Sigmoid colon (tissue), 7 donors: ENCODE results near the gene KCNN1. TPM values are rescaled to one million over a fixed set of nuclear protein-coding genes. Genes with fewer than 3 reads are reported as not detected.
A peak's percentile ranks its signal among the peaks of the same experiment; 100 is the strongest.
"Not testable (repeated sequence)": the region's sequence is repeated elsewhere in the genome, so short reads cannot be mapped to it uniquely, and the experiment has no call there.

Experiments used
- DNase-seq: peaks from one replicate; pipeline ENCODE4 v3.0.0-alpha.2; 2019
- H3K27ac ChIP-seq, 4 donors: fragments of 200-600 bp; sonication (generic); one replicate each; pipeline ENCODE4 v1.5.1; 2016 to 2019; ENCODE audit warnings: mild to moderate bottlenecking in 1 of 4
- H3K27me3 ChIP-seq, 3 donors: fragments of 200-600 bp; sonication (generic); one replicate each; pipeline ENCODE4 v1.5.1; 2019; ENCODE audit warnings: mild to moderate bottlenecking in 1 of 3
- H3K36me3 ChIP-seq, 4 donors: fragments of 200-600 bp; sonication (generic); one replicate each; pipeline ENCODE4 v1.5.1; 2016 to 2019
- H3K4me1 ChIP-seq, 4 donors: fragments of 200-600 bp; sonication (generic); one replicate each; pipeline ENCODE4 v1.5.1; 2017 to 2019
- H3K4me3 ChIP-seq, 4 donors: fragments of 200-600 bp; sonication (generic); one replicate each; pipeline ENCODE4 v1.5.1; 2017 to 2019; ENCODE audit warnings: mild to moderate bottlenecking in 2 of 4, moderate library complexity in 1 of 4
- H3K9me3 ChIP-seq, 4 donors: fragments of 200-600 bp in 3 of 4; sonication (generic) in 3 of 4; one replicate each; pipeline versions ENCODE4 v1.5.1 to v1.6.1; 2013 to 2019
- CTCF ChIP-seq, 4 experiments: fragments of 450-650 bp in 3 of 4; fragments of 200-600 bp in 1 of 4; IDR thresholded peaks; one replicate each; pipeline ENCODE4 v1.5.1; 2016 to 2019; ENCODE audit warnings: antibody characterized with exemption in 4 of 4, mild to moderate bottlenecking in 3 of 4, moderate library complexity in 2 of 4
- EP300 ChIP-seq, 4 donors: sonication (generic); formaldehyde crosslinking; IDR thresholded peaks; one replicate each; pipeline ENCODE4 v1.6.1; 2017; ENCODE audit warnings: antibody characterized with exemption in 4 of 4
- POLR2A ChIP-seq, 2 donors: fragments of 450-650 bp; IDR thresholded peaks; one replicate each; pipeline ENCODE4 v1.6.1; 2016; ENCODE audit warnings: antibody characterized with exemption in 2 of 2, mild to moderate bottlenecking in 2 of 2, moderate library complexity in 2 of 2
- POLR2AphosphoS5 ChIP-seq, 4 donors: sonication (generic); formaldehyde crosslinking; IDR thresholded peaks; one replicate each; pipeline ENCODE4 v1.6.1; 2017; ENCODE audit warnings: antibody characterized with exemption in 4 of 4
- WGBS, 2 donors: extraction: QIAGEN DNeasy Blood & Tissue Kit; methylation state at CpG; one replicate each; pipeline ENCODE4 v1.1.7; 2013; 5-methylcytosine and 5-hydroxymethylcytosine counted together
- intact Hi-C: fragments of 100-400 bp; cut with DNase I; formaldehyde crosslinking; loops from one replicate; pipeline ENCODE4 v1.15.1; 2023
- polyA plus RNA-seq, 3 donors: library from polyadenylated mRNA; stranded (reverse); fragments of 200-250 nt; gene quantifications; one replicate each; pipeline ENCODE4 v1.2.3, GENCODE V29; 2013
- total RNA-seq, 4 donors: library from RNA; depleted of rRNA; stranded (reverse); fragments of >200 nt; gene quantifications; one replicate each; pipeline ENCODE4 v1.1.0, GENCODE V29; 2016
- donor health status: healthy with polysubstance abuse.
- donor health status: Bipolar disorder and iron deficiency.
- donor health status: healthy.

The KCNN1 gene
- total and polyA plus RNA-seq, 7 donors, result 0.17 to 0.55 (median 0.33) TPM; not detected in 4

GRCh38 chr19:18027151-18027550 lies 60.2 kb downstream of the KCNN1 start:
- no peak overlapping the region for H3K4me3 ChIP-seq
- no peak overlapping the region for H3K27ac ChIP-seq
- H3K36me3 ChIP-seq, result no peaks in the 10 kb centered on the region
- TF ChIP-seq POLR2AphosphoS5 (IDR thresholded peaks at IDR 0.05) (no peak), CTCF (IDR thresholded peaks at IDR 0.05) (no peak), POLR2A (IDR thresholded peaks at IDR 0.05) (no peak), EP300 (IDR thresholded peaks at IDR 0.05) (no peak)
- no peaks in the 10 kb centered on the region for H3K9me3 ChIP-seq
- H3K4me1 ChIP-seq, result peaks cover 0 to 14% (median 10%) of the 10 kb centered on the region in 4 donors
- DNase-seq, result no peak
- peaks cover 0 to 8% (median 0%) of the 10 kb centered on the region in 3 donors for H3K27me3 ChIP-seq
- 81 to 94% methylated on average over 4 of the region's 4 CpGs for WGBS, 2 donors
- intact Hi-C loops, result no loop called here

- H3K36me3 ChIP-seq, result no peaks in the 10 kb centered on the region
- no peak for TF ChIP-seq POLR2AphosphoS5 (IDR thresholded peaks at IDR 0.05)
- no peak for TF ChIP-seq CTCF (IDR thresholded peaks at IDR 0.05)
- TF ChIP-seq POLR2A (IDR thresholded peaks at IDR 0.05), result no peak
- no peak for TF ChIP-seq EP300 (IDR thresholded peaks at IDR 0.05)
- H3K27ac ChIP-seq, result no peak overlapping the region
- peaks cover 0 to 8% (median 0%) of the 10 kb centered on the region in 3 donors for H3K27me3 ChIP-seq
- intact Hi-C loops, result no loop called here
- H3K4me3 ChIP-seq, result no peak overlapping the region
- 11 to 56% methylated on average over 8 of the region's 8 CpGs for WGBS, 2 donors
- no peaks in the 10 kb centered on the region for H3K4me1 ChIP-seq
- H3K9me3 ChIP-seq, result no peaks in the 10 kb centered on the region
- DNase-seq, result peak; percentile 81
These were observed 62.9 kb downstream of the KCNN1 start for GRCh38 chr19:18029617-18030338.

GRCh38 chr19:18031401-18031800 lies 64.5 kb downstream of the KCNN1 start:
- H3K4me1 ChIP-seq, intact Hi-C loops, H3K36me3 ChIP-seq, H3K27ac ChIP-seq, H3K9me3 ChIP-seq, H3K4me3 ChIP-seq, H3K27me3 ChIP-seq, DNase-seq: not testable (repeated sequence)
- 38 to 51% methylated on average over 5 of the region's 5 CpGs for WGBS, 2 donors

- DNase-seq, H3K4me3 ChIP-seq, H3K9me3 ChIP-seq, intact Hi-C loops, H3K27me3 ChIP-seq, H3K27ac ChIP-seq, H3K36me3 ChIP-seq, H3K4me1 ChIP-seq: not testable (repeated sequence)
- WGBS, 2 donors, result 86 to 88% methylated on average over 2 of the region's 2 CpGs
These were observed 65.2 kb downstream of the KCNN1 start for GRCh38 chr19:18032102-18032501.

- Histone ChIP-seq H3K4me1 (peaks cover 0 to 16% (median 5%) of the 10 kb centered on the region in 4 donors), H3K27me3 (no peaks in the 10 kb centered on the region), H3K27ac (no peak overlapping the region), H3K9me3 (no peaks in the 10 kb centered on the region), H3K36me3 (no peaks in the 10 kb centered on the region), H3K4me3 (no peak overlapping the region)
- DNase-seq, result no peak
- intact Hi-C loops, result no loop called here
- TF ChIP-seq EP300 (IDR thresholded peaks at IDR 0.05), result no peak
- 97 to 99% methylated on average over 2 of the region's 2 CpGs for WGBS, 2 donors
These were observed 74.1 kb downstream of the KCNN1 start for GRCh38 chr19:18041054-18041453.

- TF ChIP-seq POLR2A (IDR thresholded peaks at IDR 0.05), result no peak
- TF ChIP-seq EP300 (IDR thresholded peaks at IDR 0.05), result no peak
- no peak for TF ChIP-seq CTCF (IDR thresholded peaks at IDR 0.05)
- no peak for TF ChIP-seq POLR2AphosphoS5 (IDR thresholded peaks at IDR 0.05)
- Histone ChIP-seq H3K9me3 (no peaks in the 10 kb centered on the region), H3K27ac (no peak overlapping the region), H3K27me3 (no peaks in the 10 kb centered on the region), H3K4me1 (peaks cover 0 to 16% (median 5%) of the 10 kb centered on the region in 4 donors), H3K36me3 (no peaks in the 10 kb centered on the region), H3K4me3 (no peak overlapping the region)
- no peak for DNase-seq
- intact Hi-C loops, result no loop called here
- WGBS, 2 donors, result 93% methylated on average over 3 of the region's 3 CpGs
These were observed 76.8 kb downstream of the KCNN1 start for GRCh38 chr19:18043676-18044075.
